HT1080 (cell line): ENCODE data around the gene RYR3. TPM values are rescaled to one million over a fixed set of nuclear protein-coding genes. Genes with fewer than 3 reads are reported as not detected.

Experiments used
- DNase-seq: peaks from one replicate; pipeline ENCODE4 v3.0.0-alpha.2; 2015; ENCODE audit warnings: low read depth
- total RNA-seq: library from RNA; depleted of rRNA; stranded (reverse); fragments of >200 nt; shearing (Covaris generic); gene quantifications from 2 replicates; pipeline ENCODE4 v1.2.3, GENCODE V29; 2014

Gene RYR3
- total RNA-seq, 1 experiment from 2014 or later, result 0.02 TPM

GRCh38 chr15:33699691-33700447, 389.1 kb downstream of the RYR3 start:
- DNase-seq, result no peak

DNA sequence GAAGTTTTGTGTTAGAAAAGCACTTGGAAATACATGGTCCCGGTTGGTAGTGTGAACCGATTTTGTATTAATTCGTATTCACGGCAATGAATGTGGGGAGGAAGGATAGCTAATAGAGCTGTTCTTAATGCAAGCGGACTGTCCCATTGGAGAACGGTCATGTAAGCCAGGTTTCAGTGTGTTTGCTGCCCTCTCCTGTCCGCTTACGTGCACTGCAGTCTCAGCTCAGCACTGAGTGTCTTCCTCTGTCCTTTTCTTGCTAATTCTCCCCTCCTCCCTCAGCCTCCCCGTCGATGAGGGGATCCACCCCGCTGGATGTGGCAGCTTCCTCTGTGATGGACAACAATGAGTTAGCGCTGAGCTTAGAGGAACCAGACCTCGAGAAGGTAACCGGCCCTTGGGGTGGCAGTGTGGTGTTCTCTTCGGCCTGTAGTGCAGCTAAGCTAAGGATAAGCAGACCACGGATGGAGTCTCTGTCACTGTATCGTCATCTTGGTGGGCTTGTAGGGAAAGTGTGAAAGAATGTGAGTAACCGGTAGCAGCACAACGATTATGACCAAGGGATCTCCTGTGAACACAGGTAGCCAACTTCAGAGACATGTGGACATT, 390.0 kb downstream of the RYR3 start:
- peak; percentile 65 for DNase-seq

GRCh38 chr15:33701304-33701696, 390.5 kb downstream of the RYR3 start:
- no peak for DNase-seq

DNA sequence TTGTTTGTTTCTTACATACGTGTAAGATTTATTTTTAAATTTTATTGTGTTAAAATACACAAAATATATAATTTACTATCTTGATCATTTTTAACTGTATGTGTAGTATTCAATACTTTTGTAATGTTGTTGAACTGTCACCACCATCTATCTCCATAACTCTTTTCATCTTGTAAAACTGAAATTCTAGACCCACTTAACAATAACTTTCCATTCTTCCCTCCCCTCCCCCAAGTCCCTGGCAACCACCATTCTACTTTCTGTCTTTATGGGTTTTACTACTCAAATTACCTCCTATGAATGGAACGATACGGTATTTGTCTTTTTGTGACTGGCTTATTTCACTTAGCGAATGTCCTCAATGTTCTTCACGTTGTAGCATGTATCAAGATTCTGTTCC, 395.4 kb downstream of the RYR3 start:
- DNase-seq, result no peak

DNA sequence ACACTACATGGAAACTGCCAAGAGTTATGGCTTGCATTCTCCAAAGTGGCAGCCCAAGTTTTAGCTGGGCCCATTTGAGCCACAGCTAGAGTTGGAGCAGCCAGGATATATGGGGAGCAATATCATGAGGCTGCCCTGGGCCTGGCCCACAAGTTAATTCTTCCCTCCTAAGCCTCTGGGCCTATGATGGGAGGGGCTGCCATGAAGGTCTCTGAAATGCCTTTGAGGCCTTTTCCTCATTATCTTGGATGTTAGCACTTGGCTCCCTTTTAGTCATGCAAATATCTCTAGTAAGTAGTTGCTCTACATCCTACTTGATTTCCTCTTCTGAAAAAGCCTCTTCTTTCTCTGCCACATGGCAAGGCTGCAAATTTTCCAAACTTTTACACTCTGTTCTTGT, 400.0 kb downstream of the RYR3 start:
- no peak for DNase-seq

- DNase-seq, result no peak
Measured at GRCh38 chr15:33716025-33716424, 405.3 kb downstream of the RYR3 start.

GRCh38 chr15:33720952-33721351, 410.2 kb downstream of the RYR3 start:
- DNase-seq, result peak; percentile 55

- DNase-seq, result peak; percentile 64
Measured at GRCh38 chr15:33722005-33722672, 411.4 kb downstream of the RYR3 start.

- no peak for DNase-seq
Measured at GRCh38 chr15:33722673-33723015, 411.9 kb downstream of the RYR3 start.

- DNase-seq, result no peak
Measured at GRCh38 chr15:33724321-33725036, 413.7 kb downstream of the RYR3 start.

DNA sequence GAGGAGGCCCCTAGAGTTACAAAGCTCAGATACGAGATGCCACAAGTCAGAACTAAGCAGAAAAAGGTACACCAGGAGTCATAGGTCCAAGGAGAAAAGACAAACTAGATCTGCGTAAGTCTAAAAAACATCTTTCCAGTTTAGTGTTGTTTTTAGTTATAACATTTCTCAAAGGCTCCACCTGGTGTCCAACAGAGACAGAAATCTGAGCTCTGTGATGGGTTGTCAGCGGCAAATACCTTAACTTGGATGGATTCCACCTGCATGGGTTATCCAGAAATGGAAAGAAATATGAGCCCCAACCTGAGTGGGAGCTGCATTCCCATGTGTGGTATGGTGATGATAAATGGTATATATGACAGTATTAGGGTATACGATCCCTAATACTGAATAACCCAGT, 418.9 kb downstream of the RYR3 start:
- no peak for DNase-seq

- no peak for DNase-seq
Measured at GRCh38 chr15:33730815-33731214, 420.0 kb downstream of the RYR3 start.

GRCh38 chr15:33735143-33735542, 424.4 kb downstream of the RYR3 start:
- DNase-seq, result no peak

GRCh38 chr15:33735637-33736247, 425.0 kb downstream of the RYR3 start:
- peak; percentile 16 for DNase-seq

- peak; percentile 17 for DNase-seq
Measured at GRCh38 chr15:33737687-33738601, 427.2 kb downstream of the RYR3 start.

DNA sequence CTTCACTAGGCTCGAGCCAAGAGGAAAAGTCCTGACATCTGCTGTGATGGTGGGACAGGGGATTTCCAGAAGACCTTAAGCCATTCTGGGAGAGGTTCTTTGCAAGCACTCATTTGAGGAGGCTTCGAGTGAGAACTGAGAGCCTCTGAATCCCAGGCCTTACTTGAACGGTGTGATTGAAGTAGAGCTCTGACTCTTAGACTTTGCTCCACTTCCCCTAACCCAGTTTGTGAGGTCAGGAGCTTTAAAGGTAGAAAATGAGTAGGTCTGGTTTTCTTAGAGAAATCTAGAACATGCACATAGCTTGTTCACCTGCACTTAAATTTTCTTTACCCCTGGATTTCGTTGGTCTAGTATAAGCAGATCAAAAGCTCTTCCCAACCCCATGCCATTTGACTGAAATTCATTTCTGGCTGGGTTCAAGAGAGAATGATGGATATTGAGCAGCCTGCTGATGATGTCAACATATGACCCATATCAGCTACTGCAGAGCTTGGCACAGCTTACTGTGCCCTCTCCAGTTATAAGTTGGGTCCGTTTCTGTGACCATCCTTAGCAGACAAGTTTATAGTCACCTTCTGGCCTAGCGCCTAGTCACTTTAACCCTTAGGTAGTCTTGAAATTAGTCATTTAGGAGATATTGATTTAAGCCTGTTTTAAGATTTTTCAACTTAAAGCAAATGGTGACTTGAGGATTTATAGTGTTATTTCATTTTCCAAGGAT, 428.3 kb downstream of the RYR3 start:
- no peak for DNase-seq

DNA sequence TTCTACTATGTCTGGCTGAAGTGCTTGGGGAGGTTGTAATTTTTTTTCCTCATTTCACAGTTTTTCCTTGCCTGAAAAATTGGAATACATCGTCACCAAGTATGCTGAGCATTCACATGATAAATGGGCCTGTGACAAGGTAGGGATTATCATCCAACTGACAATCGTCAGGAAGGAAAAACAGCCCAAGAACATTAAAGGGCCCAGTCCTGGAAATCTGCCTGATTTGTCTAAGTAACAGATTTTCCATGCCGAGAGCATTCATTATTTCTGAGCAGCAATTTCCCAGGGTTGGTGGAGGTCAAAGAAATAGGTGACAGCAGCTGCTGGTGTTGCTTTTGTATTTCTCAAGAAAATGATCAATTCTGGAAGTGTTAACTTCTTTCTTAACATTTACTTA, 431.5 kb downstream of the RYR3 start:
- DNase-seq, result no peak

DNA sequence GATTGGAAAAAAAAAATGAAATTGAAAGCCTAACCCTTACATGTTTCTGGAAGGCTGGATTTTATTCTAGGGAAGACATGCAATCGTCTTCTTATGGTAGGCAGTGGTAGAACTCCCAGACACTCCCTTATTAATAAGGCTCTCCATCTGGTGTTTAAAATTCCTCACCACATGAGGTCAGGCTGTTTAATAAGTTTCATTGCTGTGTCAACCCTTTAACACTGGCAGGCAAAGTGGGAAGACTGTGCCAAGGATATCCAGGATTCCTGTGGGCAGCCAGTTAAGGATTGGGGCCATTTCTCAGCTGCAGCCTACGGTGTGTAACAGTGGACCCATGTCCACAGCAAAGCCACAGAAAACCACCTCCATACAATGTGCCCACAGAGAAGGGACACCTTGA, 432.0 kb downstream of the RYR3 start:
- no peak for DNase-seq

DNA sequence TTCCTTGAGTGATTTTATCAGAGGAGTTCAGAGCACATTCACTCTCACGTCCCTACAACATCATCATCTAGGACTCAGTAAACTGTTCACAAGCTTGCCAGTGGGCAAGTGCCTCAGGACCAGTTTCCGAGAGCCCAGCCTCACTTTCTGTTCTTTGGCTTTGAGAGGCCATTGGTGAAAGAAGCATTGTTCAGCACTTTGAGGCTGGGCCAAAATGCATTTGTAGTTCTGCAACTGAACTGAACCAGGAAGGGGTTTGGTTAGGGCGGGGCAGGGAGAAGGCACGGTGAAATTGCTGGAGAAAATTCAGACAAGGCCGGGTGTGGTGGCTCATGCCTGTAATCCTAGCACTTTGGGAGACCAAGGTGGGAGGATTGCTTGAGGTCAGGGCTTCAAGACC, 435.4 kb downstream of the RYR3 start:
- no peak for DNase-seq

DNA sequence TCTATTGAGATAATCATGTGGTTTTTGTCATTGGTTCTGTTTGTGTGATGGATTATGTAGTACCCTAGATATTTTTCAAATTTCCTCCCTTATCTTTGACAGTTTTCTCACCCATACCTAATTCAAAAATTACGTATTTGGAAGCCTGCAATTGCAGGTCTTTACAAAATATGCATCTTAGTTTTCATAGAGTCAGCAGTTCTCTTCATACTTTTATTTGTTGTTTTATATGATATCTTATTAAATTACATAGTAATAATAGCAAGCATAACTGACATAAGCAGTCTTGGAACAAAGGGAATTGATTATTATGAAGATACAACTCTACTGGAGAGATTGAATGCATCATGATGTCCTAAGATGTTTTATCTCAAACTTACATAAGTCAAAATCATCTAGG, 442.2 kb downstream of the RYR3 start:
- no peak for DNase-seq
